RKO (cell line): ENCODE measurements around the gene DHX57.

Source experiments
- DNase-seq: peaks from one replicate; pipeline ENCODE4 v3.0.0-alpha.2; 2016; ENCODE audit warnings: low spot score

Gene DHX57

GRCh38 chr2:38875576-38876367 is at the start of gene DHX57, which contains the start of gene MORN2:
Gene DHX57, minus strand, starts transcription at chr2:38875934. Its CDS starts 7,529 bp downstream, at chr2:38868405.
Gene MORN2, plus strand, starts transcription at chr2:38875976.
- peak; percentile 90 for DNase-seq

- DNase-seq: no peak
These were observed 47.2 kb upstream of the DHX57 start for GRCh38 chr2:38922902-38923301.

GRCh38 chr2:38922389-38922788 is 46.7 kb upstream of the DHX57 start:
- no peak for DNase-seq

- no peak for DNase-seq
These were observed 36.9 kb upstream of the DHX57 start for GRCh38 chr2:38912619-38913018.

GRCh38 chr2:38911191-38911590 is 35.5 kb upstream of the DHX57 start:
- DNase-seq: no peak

- DNase-seq: no peak
These were observed 34.1 kb upstream of the DHX57 start for GRCh38 chr2:38909872-38910271.

GRCh38 chr2:38907743-38908562 is 32.2 kb upstream of the DHX57 start:
- no peak for DNase-seq

- DNase-seq: no peak
These were observed 31.5 kb upstream of the DHX57 start for GRCh38 chr2:38907242-38907641.

GRCh38 chr2:38905251-38905650 is 29.5 kb upstream of the DHX57 start:
- no peak for DNase-seq

GRCh38 chr2:38900726-38901125 is 25.0 kb upstream of the DHX57 start:
- no peak for DNase-seq

GRCh38 chr2:38898256-38898655 is 22.5 kb upstream of the DHX57 start:
- DNase-seq: peak; percentile 63

- no peak for DNase-seq
These were observed 17.1 kb upstream of the DHX57 start for GRCh38 chr2:38892819-38893218.

- no peak for DNase-seq
These were observed 13.8 kb upstream of the DHX57 start, which contains the start of gene ARHGEF33 for GRCh38 chr2:38889575-38889974. Gene ARHGEF33, plus strand, starts transcription at chr2:38889875. Its CDS starts 29,573 bp downstream, at chr2:38919448.

- no peak for DNase-seq
These were observed 13.3 kb upstream of the DHX57 start for GRCh38 chr2:38889045-38889444.

GRCh38 chr2:38887902-38888554 is 12.3 kb upstream of the DHX57 start:
- DNase-seq: no peak

GRCh38 chr2:38887347-38887746 is 11.6 kb upstream of the DHX57 start:
- no peak for DNase-seq

GRCh38 chr2:38886063-38886462 is 10.3 kb upstream of the DHX57 start:
- no peak for DNase-seq

- DNase-seq: peak; percentile 9
These were observed 673 bp upstream of the DHX57 start for GRCh38 chr2:38876407-38876806.

GRCh38 chr2:38875227-38875575 is 533 bp downstream of the DHX57 start:
- DNase-seq: peak; percentile 35

GRCh38 chr2:38873763-38874162 is 2.0 kb downstream of the DHX57 start:
- no peak for DNase-seq

- no peak for DNase-seq
These were observed 4.3 kb downstream of the DHX57 start for GRCh38 chr2:38871432-38871831.

GRCh38 chr2:38866773-38867443 is 8.8 kb downstream of the DHX57 start:
- peak; percentile 16 for DNase-seq
